Stimulated activated CD8-positive, alpha-beta memory T cell treated with anti-CD3 and anti-CD28 coated beads, Interleukin-12 subunit alpha, Interleukin-12 subunit beta, amount 100 ng/mL, for 1 hour (primary cell): Measurements from ENCODE around the gene OPA1.

Experiments used
- DNase-seq: peaks from one replicate; pipeline ENCODE4 v3.0.0-alpha.2; 2020; ENCODE audit warnings: low read depth

The OPA1 gene

DNA sequence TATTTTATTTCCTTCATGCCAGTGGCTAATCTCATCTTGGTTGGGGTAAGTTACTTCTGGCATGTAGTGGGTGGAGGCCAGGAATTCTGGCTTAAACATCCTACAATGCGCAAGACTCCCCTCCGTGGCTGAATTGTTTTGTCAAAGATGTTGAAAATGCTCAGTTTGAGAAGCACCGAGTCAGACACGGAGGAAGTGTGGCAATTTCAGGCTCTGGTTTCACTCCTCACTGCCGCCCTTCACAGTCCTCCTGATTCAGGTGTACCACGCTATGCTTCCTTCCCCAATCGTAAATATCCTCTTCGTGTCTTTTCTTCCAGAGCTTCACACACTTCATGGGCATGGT is 150.7 kb downstream of the OPA1 start:
- DNase-seq = no peak

DNA sequence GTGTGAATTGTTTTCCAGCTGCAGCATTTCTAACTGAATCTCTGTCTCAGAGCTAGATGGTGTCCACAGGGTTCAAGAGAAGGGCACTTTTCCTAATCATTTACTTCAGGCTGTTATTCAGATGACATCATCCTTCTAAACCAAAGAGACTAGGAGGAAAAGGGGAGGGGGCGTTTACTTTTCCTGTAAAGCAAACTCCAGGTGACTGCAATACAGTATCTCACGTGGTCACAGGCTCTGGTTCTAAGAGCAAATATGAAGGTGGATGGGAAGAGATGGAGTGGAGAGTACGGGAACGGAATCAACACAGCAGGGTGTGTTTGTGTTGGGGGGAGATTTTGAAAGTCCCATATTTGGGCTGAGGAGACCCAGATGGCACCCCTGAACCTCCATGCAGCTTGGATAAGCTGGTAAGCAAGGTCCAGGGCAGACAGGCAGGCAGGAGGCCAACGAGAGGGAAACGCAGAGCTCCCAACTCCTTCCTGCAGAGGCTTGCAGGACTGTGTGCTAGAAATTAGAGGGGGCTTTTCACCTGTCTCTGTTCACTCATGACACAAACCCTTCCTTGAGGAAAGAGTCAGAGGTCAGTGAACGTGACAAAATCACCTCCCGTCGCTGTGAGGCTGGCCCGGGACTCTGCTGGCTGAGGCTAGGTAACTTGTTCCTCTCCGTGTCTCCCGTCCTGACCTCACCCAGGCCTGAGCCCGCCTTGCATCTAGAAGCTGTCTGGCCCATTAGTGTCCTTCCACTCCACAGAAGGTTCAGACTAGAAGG is 151.2 kb downstream of the OPA1 start:
- no peak for DNase-seq

DNA sequence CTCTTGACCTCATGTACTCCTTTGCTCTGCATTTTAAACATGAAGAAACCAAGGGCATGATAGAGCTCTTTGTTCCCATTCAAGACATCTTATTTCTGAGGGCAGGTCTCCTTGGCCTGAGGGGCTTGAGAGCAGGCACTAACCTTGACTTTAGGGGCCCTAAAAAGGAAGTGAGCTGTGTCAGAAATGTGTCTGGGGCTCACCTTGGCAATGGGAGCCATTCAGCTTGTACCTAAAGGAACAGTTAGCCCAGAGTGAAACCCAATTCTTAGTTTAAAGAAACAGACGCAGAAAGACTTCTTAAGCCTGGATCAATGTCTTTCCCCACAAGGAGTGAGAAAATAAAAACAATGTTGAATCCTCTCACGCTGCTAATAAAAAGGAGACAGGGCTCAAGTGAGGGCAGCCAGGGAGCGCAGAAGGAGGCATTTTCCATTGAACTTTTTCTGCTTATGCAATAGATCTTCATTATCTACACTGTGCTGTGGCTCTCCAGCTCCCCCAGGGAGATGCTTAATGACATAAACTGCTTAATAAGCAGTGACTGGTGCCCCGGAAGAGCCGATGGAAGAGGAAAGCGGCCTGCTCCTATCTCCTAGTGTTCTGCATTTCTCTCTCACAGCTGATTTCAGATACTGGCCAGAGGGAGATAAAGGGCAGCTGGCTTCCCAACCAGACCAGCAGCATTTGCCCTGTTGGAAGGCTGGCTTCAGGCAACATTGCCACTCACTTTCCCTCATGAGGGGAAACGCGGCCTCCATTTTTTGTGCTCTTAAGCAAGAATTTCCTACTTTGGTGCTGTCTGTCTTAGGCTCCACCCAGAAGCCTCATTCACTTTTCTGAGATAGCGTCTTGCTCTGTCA is 152.0 kb downstream of the OPA1 start:
- no peak for DNase-seq

DNA sequence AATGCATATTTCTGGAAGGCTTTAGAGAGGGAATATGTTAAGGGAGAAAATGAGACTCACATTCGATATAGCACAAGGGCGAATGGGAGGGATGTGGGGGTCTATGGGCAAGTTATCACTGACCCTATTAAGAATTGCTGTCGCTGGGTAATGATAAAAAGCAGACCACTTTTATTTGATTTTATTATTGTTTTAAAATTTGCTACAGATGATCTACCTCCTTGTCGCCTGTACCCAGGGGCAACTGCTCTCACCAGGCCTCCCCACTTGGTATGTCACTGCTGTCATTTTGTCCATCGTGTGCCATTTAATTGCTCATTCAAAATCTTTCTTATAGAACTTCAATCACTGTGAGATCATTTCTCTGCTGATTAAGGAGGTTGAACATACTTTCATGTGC is 153.8 kb downstream of the OPA1 start:
- no peak for DNase-seq
